Activated naive CD8-positive, alpha-beta T cell treated with anti-CD3 and anti-CD28 coated beads, Interleukin-2, amount 10 ng/mL, durations not matched to agents 7 days and 5 days (primary cell): ENCODE data around the gene NHSL2. TPM values are rescaled to one million over a fixed set of nuclear protein-coding genes. Genes with fewer than 3 reads are reported as not detected.

ENCODE experiments used
- ATAC-seq: fragments of 150-1000 bp; cut with Tn5 transposase; one replicate; pipeline ENCODE4 v1.10.0; 2021; ENCODE audit warnings: low read depth, moderate library complexity
- POLR2A ChIA-PET: fragments of 350-600 bp; sonication (Branson Sonifier 250); formaldehyde crosslinking; loops from one replicate; lab custom pipeline; 2021; ENCODE audit warnings: antibody characterized with exemption; lab: Charles Lee
- DNase-seq: peaks from one replicate; pipeline ENCODE4 v3.0.0; 2021
- H3K27ac Mint-ChIP-seq: one replicate; pipeline ENCODE4 v1.8.0; 2022; ENCODE audit warnings: mild to moderate bottlenecking, mixed read lengths
- H3K27me3 Mint-ChIP-seq: one replicate; pipeline ENCODE4 v1.8.0; 2022; ENCODE audit warnings: mild to moderate bottlenecking, moderate library complexity, mixed read lengths
- H3K36me3 Mint-ChIP-seq: one replicate; pipeline ENCODE4 v1.8.0; 2021; ENCODE audit warnings: mild to moderate bottlenecking, mixed read lengths
- H3K4me1 Mint-ChIP-seq: one replicate; pipeline ENCODE4 v1.8.0; 2021; ENCODE audit warnings: mixed read lengths
- H3K4me3 Mint-ChIP-seq: one replicate; pipeline ENCODE4 v1.8.0; 2022; ENCODE audit warnings: mild to moderate bottlenecking, moderate library complexity, mixed read lengths
- H3K9me3 Mint-ChIP-seq: one replicate; pipeline ENCODE4 v1.8.0; 2021; ENCODE audit warnings: mixed read lengths
- total RNA-seq, 2 experiments: library from RNA; stranded (reverse); gene quantifications; one replicate each; pipeline ENCODE4 v1.2.3, GENCODE V29; 2021

NHSL2 gene
- total RNA-seq, 2 experiments from 2014 or later = 1.6 TPM

GRCh38 chrX:71974916-71975315 is 64.3 kb downstream of the NHSL2 start:
- POLR2A ChIA-PET = no interaction called here
- peaks cover 10% of the 10 kb centered on the region for H3K27me3 Mint-ChIP-seq
- H3K36me3 Mint-ChIP-seq = no peaks in the 10 kb centered on the region
- no peaks in the 10 kb centered on the region for H3K4me1 Mint-ChIP-seq
- no peak for DNase-seq
- H3K4me3 Mint-ChIP-seq = no peak overlapping the region
- no peak overlapping the region for H3K27ac Mint-ChIP-seq
- no peaks in the 10 kb centered on the region for H3K9me3 Mint-ChIP-seq
- ATAC-seq = no peak

DNA sequence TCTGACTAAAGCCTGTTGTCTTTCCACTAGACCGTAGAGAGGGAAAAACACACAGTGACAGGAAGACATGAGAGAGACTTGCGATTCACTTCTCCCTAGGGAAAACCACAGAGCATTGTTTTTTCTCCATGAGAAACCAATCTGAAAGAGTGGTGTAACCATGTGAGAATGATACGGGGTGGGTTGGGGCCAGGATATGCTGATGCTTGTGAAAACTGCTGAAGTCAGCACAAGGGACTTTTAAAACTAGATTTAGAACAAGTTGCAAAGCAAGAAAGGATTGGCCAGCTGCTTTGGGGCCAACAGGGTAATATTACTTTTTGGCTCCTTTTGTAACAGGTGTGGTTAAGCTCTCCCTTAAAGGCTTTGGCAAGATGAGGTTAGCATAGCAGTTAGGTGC is 66.1 kb downstream of the NHSL2 start:
- no peak for DNase-seq
- no peaks in the 10 kb centered on the region for H3K9me3 Mint-ChIP-seq
- no peaks in the 10 kb centered on the region for H3K4me1 Mint-ChIP-seq
- H3K4me3 Mint-ChIP-seq = no peak overlapping the region
- H3K27ac Mint-ChIP-seq = no peak overlapping the region
- no peaks in the 10 kb centered on the region for H3K36me3 Mint-ChIP-seq
- ATAC-seq = no peak
- POLR2A ChIA-PET = no interaction called here
- H3K27me3 Mint-ChIP-seq = peaks cover 3% of the 10 kb centered on the region

DNA sequence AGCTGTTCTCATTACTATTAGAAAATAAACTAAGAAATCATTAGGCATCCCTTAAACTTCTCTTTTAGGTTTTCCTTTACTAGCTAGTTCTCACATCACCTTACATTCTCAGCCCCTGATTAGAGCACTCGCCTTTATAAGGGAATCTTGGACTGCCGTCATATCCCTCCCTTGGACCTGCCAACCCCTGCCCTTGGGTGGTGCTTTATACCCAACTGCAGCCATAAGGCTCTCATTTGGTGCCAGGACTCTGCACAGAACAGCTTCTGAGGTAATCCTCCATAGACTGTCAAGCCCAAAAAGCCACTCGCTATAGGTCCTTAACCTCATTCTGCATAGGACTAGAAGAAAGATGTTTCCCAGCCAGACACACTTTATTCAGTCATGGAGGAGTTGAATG is 67.5 kb downstream of the NHSL2 start:
- POLR2A ChIA-PET = no interaction called here
- no peak overlapping the region for H3K4me3 Mint-ChIP-seq
- DNase-seq (no peak), ATAC-seq (no peak)
- peaks cover 10% of the 10 kb centered on the region for H3K27me3 Mint-ChIP-seq
- no peaks in the 10 kb centered on the region for H3K36me3 Mint-ChIP-seq
- no peaks in the 10 kb centered on the region for H3K9me3 Mint-ChIP-seq
- H3K27ac Mint-ChIP-seq = no peak overlapping the region
- no peaks in the 10 kb centered on the region for H3K4me1 Mint-ChIP-seq

DNA sequence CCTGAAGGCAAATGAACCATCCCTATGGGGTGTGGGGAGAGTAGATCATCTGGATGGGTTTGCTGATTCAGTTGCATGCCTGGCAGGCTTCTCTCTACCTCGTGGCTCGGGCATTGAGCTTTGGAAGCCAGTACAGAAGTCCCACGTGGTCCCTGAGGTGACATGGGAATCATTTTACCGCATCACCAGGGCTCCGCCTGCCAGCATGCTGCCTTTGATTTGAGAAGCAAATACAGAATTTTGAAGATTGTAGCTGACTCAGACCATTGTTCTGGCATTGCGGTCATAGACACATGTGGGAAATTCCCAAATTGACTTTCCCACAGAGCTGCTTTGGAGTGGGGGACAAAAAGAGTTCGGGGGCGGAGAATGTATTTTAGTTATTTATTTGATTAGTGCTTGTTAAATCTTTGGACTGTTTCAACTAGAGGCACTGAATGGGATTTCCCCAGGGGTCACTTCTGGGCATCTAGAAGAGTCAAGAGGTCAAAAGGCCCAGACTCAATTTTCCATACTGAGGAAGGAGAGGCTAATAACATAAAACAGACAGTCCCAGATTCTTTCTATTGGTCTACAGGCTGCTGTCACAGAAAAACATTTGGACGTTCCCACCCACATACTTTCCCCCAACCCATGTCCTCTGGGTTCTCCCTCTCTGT is 79.3 kb downstream of the NHSL2 start:
- Mint-ChIP-seq H3K36me3 (no peaks in the 10 kb centered on the region), H3K4me3 (no peak overlapping the region), H3K27me3 (no peaks in the 10 kb centered on the region), H3K27ac (no peak overlapping the region), H3K4me1 (peaks cover 6% of the 10 kb centered on the region), H3K9me3 (no peaks in the 10 kb centered on the region)
- POLR2A ChIA-PET = no interaction called here
- no peak for DNase-seq
- ATAC-seq = no peak

- ATAC-seq = no peak
- POLR2A ChIA-PET = no interaction called here
- H3K9me3 Mint-ChIP-seq = no peaks in the 10 kb centered on the region
- DNase-seq = no peak
- H3K4me3 Mint-ChIP-seq = no peak overlapping the region
- peaks cover 8% of the 10 kb centered on the region for H3K4me1 Mint-ChIP-seq
- H3K27ac Mint-ChIP-seq = no peak overlapping the region
- H3K36me3 Mint-ChIP-seq = no peaks in the 10 kb centered on the region
- no peaks in the 10 kb centered on the region for H3K27me3 Mint-ChIP-seq
Observed at GRCh38 chrX:71990518-71990917, 79.9 kb downstream of the NHSL2 start.

- Mint-ChIP-seq H3K4me1 (peaks cover 8% of the 10 kb centered on the region), H3K27ac (no peak overlapping the region), H3K27me3 (no peaks in the 10 kb centered on the region), H3K9me3 (no peaks in the 10 kb centered on the region), H3K4me3 (no peak overlapping the region), H3K36me3 (no peaks in the 10 kb centered on the region)
- ATAC-seq (no peak), DNase-seq (no peak)
- POLR2A ChIA-PET = no interaction called here
Observed at GRCh38 chrX:71991164-71991563, 80.5 kb downstream of the NHSL2 start.

- Mint-ChIP-seq H3K9me3 (no peaks in the 10 kb centered on the region), H3K27me3 (no peaks in the 10 kb centered on the region), H3K36me3 (no peaks in the 10 kb centered on the region), H3K4me1 (peaks cover 8% of the 10 kb centered on the region), H3K4me3 (peak overlapping the region; percentile 12), H3K27ac (peak overlapping the region; percentile 32)
- peak; percentile 41 for DNase-seq
- POLR2A ChIA-PET = interaction anchor here (0.8 kb wide), 1 partner anchor 189 kb away, joined by 5 read pairs; the partner anchor contains the start of gene PIN4
- peak; percentile 92 for ATAC-seq
Observed at GRCh38 chrX:71992711-71993110, 82.1 kb downstream of the NHSL2 start.

GRCh38 chrX:71993371-71993770 is 82.7 kb downstream of the NHSL2 start:
- no peak overlapping the region for H3K27ac Mint-ChIP-seq
- H3K4me3 Mint-ChIP-seq = no peak overlapping the region
- POLR2A ChIA-PET = no interaction called here

GRCh38 chrX:71994601-71995000 is 84.0 kb downstream of the NHSL2 start:
- no peak for DNase-seq
- Mint-ChIP-seq H3K9me3 (no peaks in the 10 kb centered on the region), H3K4me1 (peaks cover 8% of the 10 kb centered on the region), H3K4me3 (no peak overlapping the region), H3K27ac (no peak overlapping the region), H3K27me3 (peaks cover 2% of the 10 kb centered on the region), H3K36me3 (no peaks in the 10 kb centered on the region)
- no peak for ATAC-seq
- POLR2A ChIA-PET = no interaction called here

More at GRCh38 chrX:71993371-71993770, 82.7 kb downstream of the NHSL2 start:
- ATAC-seq = no peak
- Mint-ChIP-seq H3K36me3 (no peaks in the 10 kb centered on the region), H3K9me3 (no peaks in the 10 kb centered on the region), H3K4me1 (peaks cover 8% of the 10 kb centered on the region), H3K27me3 (peaks cover 2% of the 10 kb centered on the region)
- DNase-seq = no peak

GRCh38 chrX:71995122-71995521 is 84.5 kb downstream of the NHSL2 start:
- H3K27me3 Mint-ChIP-seq = peaks cover 2% of the 10 kb centered on the region
- peaks cover 8% of the 10 kb centered on the region for H3K4me1 Mint-ChIP-seq
- no peak for DNase-seq
- ATAC-seq = no peak
- no peaks in the 10 kb centered on the region for H3K9me3 Mint-ChIP-seq
- H3K4me3 Mint-ChIP-seq = no peak overlapping the region
- H3K27ac Mint-ChIP-seq = no peak overlapping the region
- POLR2A ChIA-PET = no interaction called here
- no peaks in the 10 kb centered on the region for H3K36me3 Mint-ChIP-seq

- H3K4me3 Mint-ChIP-seq = no peak overlapping the region
- H3K4me1 Mint-ChIP-seq = peaks cover 8% of the 10 kb centered on the region
- ATAC-seq = no peak
- no peak overlapping the region for H3K27ac Mint-ChIP-seq
- H3K9me3 Mint-ChIP-seq = no peaks in the 10 kb centered on the region
- POLR2A ChIA-PET = no interaction called here
- H3K36me3 Mint-ChIP-seq = no peaks in the 10 kb centered on the region
- DNase-seq = no peak
- H3K27me3 Mint-ChIP-seq = peaks cover 8% of the 10 kb centered on the region
Observed at GRCh38 chrX:71996136-71996535, 85.5 kb downstream of the NHSL2 start.

GRCh38 chrX:71996826-71997225 is 86.2 kb downstream of the NHSL2 start:
- POLR2A ChIA-PET = no interaction called here
- Mint-ChIP-seq H3K27me3 (peaks cover 11% of the 10 kb centered on the region), H3K27ac (no peak overlapping the region), H3K36me3 (no peaks in the 10 kb centered on the region), H3K4me3 (no peak overlapping the region), H3K9me3 (no peaks in the 10 kb centered on the region), H3K4me1 (peaks cover 8% of the 10 kb centered on the region)
- DNase-seq (no peak), ATAC-seq (no peak)

GRCh38 chrX:71997320-71997719 is 86.7 kb downstream of the NHSL2 start:
- no peaks in the 10 kb centered on the region for H3K36me3 Mint-ChIP-seq
- no peak for ATAC-seq
- peaks cover 11% of the 10 kb centered on the region for H3K27me3 Mint-ChIP-seq
- no peaks in the 10 kb centered on the region for H3K9me3 Mint-ChIP-seq
- H3K4me1 Mint-ChIP-seq = peaks cover 7% of the 10 kb centered on the region
- POLR2A ChIA-PET = no interaction called here
- H3K4me3 Mint-ChIP-seq = no peak overlapping the region
- H3K27ac Mint-ChIP-seq = no peak overlapping the region
- no peak for DNase-seq

DNA sequence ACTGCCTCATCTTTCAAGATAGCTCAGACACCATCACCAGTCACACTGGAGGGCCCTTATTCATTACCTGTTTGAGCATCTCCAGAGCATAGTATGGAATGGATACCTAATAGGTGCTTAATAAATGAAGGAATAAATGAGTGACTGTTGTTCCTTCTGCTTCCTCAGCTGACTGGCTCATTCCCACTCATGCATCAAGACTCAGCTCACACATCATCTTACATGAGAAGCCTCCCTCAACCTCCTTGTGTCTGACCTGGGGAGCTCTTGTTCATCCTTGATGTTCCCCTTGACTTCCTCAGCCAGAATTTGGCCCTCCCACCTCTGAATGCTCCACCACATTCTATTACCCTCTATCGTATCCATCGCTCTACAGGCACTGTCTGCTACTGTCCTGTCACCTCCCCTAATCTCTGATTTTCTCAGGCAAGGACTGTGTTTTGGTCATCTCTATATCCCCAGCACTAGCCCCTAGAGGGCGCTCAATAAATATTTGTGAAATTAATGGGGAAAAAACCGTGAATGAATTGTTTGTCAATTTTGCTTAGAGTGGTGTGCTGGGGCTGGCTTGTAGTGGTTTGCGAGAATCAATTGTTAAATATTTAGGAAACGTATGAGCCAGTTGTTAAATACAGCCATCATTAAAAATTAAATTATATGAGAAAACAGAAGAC is 88.3 kb downstream of the NHSL2 start:
- no peak overlapping the region for H3K4me3 Mint-ChIP-seq
- POLR2A ChIA-PET = no interaction called here
- peaks cover 2% of the 10 kb centered on the region for H3K4me1 Mint-ChIP-seq
- ATAC-seq = no peak
- no peaks in the 10 kb centered on the region for H3K9me3 Mint-ChIP-seq
- no peak overlapping the region for H3K27ac Mint-ChIP-seq
- peaks cover 11% of the 10 kb centered on the region for H3K27me3 Mint-ChIP-seq
- H3K36me3 Mint-ChIP-seq = no peaks in the 10 kb centered on the region
- no peak for DNase-seq
